K562 (cell line): Measurements from ENCODE around the gene IFFO2. TPM values are rescaled to one million over a fixed set of nuclear protein-coding genes. Genes with fewer than 3 reads are reported as not detected.
A peak's percentile ranks its signal among the peaks of the same experiment; 100 is the strongest.

Experiments
- BMI1 ChIP-seq: fragments of 150-350 bp; IDR thresholded peaks from 2 replicates; pipeline ENCODE4 v1.6.1; 2014; ENCODE audit warnings: low read length
- NR3C1 ChIP-seq: sonication (generic); formaldehyde crosslinking; IDR thresholded peaks from 2 replicates; pipeline ENCODE4 v1.8.1; 2022; ENCODE audit warnings: missing genetic modification reagents
- RUNX1 ChIP-seq: sonication (generic); IDR thresholded peaks from 2 replicates; pipeline ENCODE4 v1.6.1; 2016; ENCODE audit warnings: antibody characterized with exemption, low read depth
- TCFL5 ChIP-seq: fragments of 250-450 bp; sonication (Bioruptor Pico); conservative IDR thresholded peaks from 2 replicates; pipeline ENCODE4 v1.6.1; 2021; ENCODE audit warnings: mild to moderate bottlenecking, moderate library complexity, matching md5 sums
- ZNF133 ChIP-seq: fragments of 250-450 bp; sonication (Bioruptor Pico); IDR thresholded peaks from 2 replicates; pipeline ENCODE4 v1.4.0; 2020; ENCODE audit warnings: mild to moderate bottlenecking
- ZNF583 ChIP-seq: fragments of 250-450 bp; sonication (Bioruptor Pico); IDR thresholded peaks from 2 replicates; pipeline ENCODE4 v1.4.0; 2020
- ZNF785 ChIP-seq: fragments of 250-450 bp; sonication (Bioruptor Pico); IDR thresholded peaks from 2 replicates; pipeline ENCODE4 v1.4.0; 2020; ENCODE audit warnings: mild to moderate bottlenecking
- polyA plus RNA-seq, 8 experiments: library from polyadenylated mRNA; depleted of rRNA in 4 of 8; stranded (reverse) in 5 of 8; unstranded in 3 of 8; fragments of >200 nt; fragmentation: Nextera tagmentation in 2 of 8; fragmentation: Illumina TruSeq in 1 of 8; extraction: Ambion mirVana in 2 of 8; extraction: Trizol in 1 of 8; gene quantifications; 2 replicates each; pipeline versions ENCODE4 v1.2.1 to v1.2.3, GENCODE V29; 2011 to 2014; ENCODE audit warnings: inconsistent platforms in 1 of 8, missing spikeins in 1 of 8
- total RNA-seq, 7 experiments: library from RNA; depleted of rRNA in 6 of 7; stranded (reverse); fragments of >200 nt in 6 of 7; fragmentation: Illumina TruSeq in 2 of 7; extraction: Trizol in 2 of 7; gene quantifications; 2 replicates each; pipeline versions ENCODE4 v1.2.1 to v1.2.3, GENCODE V29; 2011 to 2021; ENCODE audit warnings: low replicate concordance in 1 of 7
- TF ChIP-seq, protein P1 (sequence below): sonication (generic); formaldehyde crosslinking; IDR thresholded peaks from 2 replicates; pipeline ENCODE4 v1.8.1; 2023; ENCODE audit warnings: mild to moderate bottlenecking, missing genetic modification reagents
- TF ChIP-seq, protein P2 (sequence below): fragments of 250-450 bp; sonication (Bioruptor Pico); IDR thresholded peaks from 2 replicates; pipeline ENCODE4 v1.8.0; 2021; ENCODE audit warnings: moderate library complexity, mild to moderate bottlenecking, inconsistent platforms
- TF ChIP-seq, protein P3 (sequence below): fragments of 250-450 bp; sonication (Bioruptor Pico); IDR thresholded peaks from 2 replicates; pipeline ENCODE4 v1.9.0; 2021; ENCODE audit warnings: mild to moderate bottlenecking, inconsistent platforms
- TF ChIP-seq, protein P4 (sequence below): sonication (generic); formaldehyde crosslinking; IDR thresholded peaks from 2 replicates; pipeline ENCODE4 v1.8.0; 2023; ENCODE audit warnings: missing genetic modification reagents, mild to moderate bottlenecking, borderline replicate concordance

The IFFO2 gene
- total and polyA plus RNA-seq, 9 of the 15 experiments (the other 6 are each of a cell fraction or from before 2014, with no cell fraction given): 0.15 to 1.0 (median 0.44) TPM; not detected in 2

DNA sequence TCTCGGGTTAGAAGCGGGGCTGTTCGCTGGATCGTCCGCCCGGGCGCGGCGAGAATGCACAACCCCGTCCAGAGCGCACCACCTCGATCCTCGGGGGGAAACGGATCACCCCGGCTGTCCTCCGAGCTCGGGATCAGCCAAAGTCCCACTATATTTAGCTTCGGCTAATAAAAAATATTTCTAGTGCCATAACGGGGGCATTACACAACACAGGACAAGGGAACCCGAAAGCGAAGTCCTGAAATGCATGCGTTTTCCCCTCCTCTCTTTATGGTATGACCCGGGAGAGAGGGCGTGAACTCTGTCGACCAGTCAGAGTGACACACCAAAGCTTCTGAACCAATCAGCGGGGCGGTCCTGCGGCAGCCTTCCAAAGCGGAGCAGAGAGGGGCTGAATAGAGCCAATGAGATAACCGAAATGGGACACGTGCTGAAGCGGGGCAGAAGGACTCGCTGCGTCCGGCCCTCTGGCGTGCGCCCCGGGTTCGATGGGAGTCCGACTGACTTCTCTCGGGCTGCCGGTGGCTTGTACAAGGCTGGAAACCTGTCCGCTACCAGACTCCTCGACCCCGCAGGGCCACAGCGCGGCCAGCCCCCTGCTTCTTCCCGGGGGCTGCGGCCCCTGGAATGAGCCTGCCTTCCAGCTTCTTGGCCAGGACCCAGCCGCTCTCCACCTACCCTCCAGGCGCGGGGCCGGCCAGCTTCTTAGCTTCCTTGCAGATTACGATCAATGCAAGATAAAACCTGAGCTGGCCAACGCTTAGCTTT lies 53.8 kb downstream of the IFFO2 start, which contains the start of gene ALDH4A1 (continued):
- TF ChIP-seq, protein P1, sequence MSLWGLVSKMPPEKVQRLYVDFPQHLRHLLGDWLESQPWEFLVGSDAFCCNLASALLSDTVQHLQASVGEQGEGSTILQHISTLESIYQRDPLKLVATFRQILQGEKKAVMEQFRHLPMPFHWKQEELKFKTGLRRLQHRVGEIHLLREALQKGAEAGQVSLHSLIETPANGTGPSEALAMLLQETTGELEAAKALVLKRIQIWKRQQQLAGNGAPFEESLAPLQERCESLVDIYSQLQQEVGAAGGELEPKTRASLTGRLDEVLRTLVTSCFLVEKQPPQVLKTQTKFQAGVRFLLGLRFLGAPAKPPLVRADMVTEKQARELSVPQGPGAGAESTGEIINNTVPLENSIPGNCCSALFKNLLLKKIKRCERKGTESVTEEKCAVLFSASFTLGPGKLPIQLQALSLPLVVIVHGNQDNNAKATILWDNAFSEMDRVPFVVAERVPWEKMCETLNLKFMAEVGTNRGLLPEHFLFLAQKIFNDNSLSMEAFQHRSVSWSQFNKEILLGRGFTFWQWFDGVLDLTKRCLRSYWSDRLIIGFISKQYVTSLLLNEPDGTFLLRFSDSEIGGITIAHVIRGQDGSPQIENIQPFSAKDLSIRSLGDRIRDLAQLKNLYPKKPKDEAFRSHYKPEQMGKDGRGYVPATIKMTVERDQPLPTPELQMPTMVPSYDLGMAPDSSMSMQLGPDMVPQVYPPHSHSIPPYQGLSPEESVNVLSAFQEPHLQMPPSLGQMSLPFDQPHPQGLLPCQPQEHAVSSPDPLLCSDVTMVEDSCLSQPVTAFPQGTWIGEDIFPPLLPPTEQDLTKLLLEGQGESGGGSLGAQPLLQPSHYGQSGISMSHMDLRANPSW (CRISPR knock-in tag): no peak
- TF ChIP-seq NR3C1 (no peak), BMI1 (no peak), ZNF785 (CRISPR knock-in tag) (no peak), RUNX1 (no peak), TCFL5 (no peak), ZNF583 (peak; percentile 42; the same call in 1 of the 2 replicates), ZNF133 (CRISPR knock-in tag) (no peak)
- TF ChIP-seq, protein P2, sequence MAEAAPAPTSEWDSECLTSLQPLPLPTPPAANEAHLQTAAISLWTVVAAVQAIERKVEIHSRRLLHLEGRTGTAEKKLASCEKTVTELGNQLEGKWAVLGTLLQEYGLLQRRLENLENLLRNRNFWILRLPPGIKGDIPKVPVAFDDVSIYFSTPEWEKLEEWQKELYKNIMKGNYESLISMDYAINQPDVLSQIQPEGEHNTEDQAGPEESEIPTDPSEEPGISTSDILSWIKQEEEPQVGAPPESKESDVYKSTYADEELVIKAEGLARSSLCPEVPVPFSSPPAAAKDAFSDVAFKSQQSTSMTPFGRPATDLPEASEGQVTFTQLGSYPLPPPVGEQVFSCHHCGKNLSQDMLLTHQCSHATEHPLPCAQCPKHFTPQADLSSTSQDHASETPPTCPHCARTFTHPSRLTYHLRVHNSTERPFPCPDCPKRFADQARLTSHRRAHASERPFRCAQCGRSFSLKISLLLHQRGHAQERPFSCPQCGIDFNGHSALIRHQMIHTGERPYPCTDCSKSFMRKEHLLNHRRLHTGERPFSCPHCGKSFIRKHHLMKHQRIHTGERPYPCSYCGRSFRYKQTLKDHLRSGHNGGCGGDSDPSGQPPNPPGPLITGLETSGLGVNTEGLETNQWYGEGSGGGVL (CRISPR knock-in tag): no peak
- TF ChIP-seq, protein P3, sequence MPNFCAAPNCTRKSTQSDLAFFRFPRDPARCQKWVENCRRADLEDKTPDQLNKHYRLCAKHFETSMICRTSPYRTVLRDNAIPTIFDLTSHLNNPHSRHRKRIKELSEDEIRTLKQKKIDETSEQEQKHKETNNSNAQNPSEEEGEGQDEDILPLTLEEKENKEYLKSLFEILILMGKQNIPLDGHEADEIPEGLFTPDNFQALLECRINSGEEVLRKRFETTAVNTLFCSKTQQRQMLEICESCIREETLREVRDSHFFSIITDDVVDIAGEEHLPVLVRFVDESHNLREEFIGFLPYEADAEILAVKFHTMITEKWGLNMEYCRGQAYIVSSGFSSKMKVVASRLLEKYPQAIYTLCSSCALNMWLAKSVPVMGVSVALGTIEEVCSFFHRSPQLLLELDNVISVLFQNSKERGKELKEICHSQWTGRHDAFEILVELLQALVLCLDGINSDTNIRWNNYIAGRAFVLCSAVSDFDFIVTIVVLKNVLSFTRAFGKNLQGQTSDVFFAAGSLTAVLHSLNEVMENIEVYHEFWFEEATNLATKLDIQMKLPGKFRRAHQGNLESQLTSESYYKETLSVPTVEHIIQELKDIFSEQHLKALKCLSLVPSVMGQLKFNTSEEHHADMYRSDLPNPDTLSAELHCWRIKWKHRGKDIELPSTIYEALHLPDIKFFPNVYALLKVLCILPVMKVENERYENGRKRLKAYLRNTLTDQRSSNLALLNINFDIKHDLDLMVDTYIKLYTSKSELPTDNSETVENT (CRISPR knock-in tag): peak; percentile 58; the same call in 1 of the 2 replicates
- TF ChIP-seq, protein P4, sequence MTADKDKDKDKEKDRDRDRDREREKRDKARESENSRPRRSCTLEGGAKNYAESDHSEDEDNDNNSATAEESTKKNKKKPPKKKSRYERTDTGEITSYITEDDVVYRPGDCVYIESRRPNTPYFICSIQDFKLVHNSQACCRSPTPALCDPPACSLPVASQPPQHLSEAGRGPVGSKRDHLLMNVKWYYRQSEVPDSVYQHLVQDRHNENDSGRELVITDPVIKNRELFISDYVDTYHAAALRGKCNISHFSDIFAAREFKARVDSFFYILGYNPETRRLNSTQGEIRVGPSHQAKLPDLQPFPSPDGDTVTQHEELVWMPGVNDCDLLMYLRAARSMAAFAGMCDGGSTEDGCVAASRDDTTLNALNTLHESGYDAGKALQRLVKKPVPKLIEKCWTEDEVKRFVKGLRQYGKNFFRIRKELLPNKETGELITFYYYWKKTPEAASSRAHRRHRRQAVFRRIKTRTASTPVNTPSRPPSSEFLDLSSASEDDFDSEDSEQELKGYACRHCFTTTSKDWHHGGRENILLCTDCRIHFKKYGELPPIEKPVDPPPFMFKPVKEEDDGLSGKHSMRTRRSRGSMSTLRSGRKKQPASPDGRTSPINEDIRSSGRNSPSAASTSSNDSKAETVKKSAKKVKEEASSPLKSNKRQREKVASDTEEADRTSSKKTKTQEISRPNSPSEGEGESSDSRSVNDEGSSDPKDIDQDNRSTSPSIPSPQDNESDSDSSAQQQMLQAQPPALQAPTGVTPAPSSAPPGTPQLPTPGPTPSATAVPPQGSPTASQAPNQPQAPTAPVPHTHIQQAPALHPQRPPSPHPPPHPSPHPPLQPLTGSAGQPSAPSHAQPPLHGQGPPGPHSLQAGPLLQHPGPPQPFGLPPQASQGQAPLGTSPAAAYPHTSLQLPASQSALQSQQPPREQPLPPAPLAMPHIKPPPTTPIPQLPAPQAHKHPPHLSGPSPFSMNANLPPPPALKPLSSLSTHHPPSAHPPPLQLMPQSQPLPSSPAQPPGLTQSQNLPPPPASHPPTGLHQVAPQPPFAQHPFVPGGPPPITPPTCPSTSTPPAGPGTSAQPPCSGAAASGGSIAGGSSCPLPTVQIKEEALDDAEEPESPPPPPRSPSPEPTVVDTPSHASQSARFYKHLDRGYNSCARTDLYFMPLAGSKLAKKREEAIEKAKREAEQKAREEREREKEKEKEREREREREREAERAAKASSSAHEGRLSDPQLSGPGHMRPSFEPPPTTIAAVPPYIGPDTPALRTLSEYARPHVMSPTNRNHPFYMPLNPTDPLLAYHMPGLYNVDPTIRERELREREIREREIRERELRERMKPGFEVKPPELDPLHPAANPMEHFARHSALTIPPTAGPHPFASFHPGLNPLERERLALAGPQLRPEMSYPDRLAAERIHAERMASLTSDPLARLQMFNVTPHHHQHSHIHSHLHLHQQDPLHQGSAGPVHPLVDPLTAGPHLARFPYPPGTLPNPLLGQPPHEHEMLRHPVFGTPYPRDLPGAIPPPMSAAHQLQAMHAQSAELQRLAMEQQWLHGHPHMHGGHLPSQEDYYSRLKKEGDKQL (CRISPR knock-in tag): peak; percentile 79; the same call in 1 of the 2 replicates
